Neural cell (in vitro differentiated cells): ENCODE measurements around the gene THAP8. TPM values are rescaled to one million over a fixed set of nuclear protein-coding genes. Genes with fewer than 3 reads are reported as not detected.

Source experiments
- H2AFZ ChIP-seq: fragments of 200-600, 300-800 bp; sonication (generic), shearing (Covaris generic); 2 replicates; pipeline ENCODE4 v1.6.0; 2014; ENCODE audit warnings: low read depth, mild to moderate bottlenecking, antibody characterized with exemption, low read length, moderate library complexity
- H3F3A ChIP-seq: fragments of 200-600 bp; shearing (Covaris generic); 2 replicates; pipeline ENCODE4 v1.6.1; 2016; ENCODE audit warnings: mild to moderate bottlenecking, moderate library complexity, mixed read lengths, antibody characterized with exemption, low read length; ENCODE audit not compliant: insufficient read depth, poor library complexity, severe bottlenecking
- H3K27ac ChIP-seq: fragments of 200-600, 300-800 bp; sonication (generic), shearing (Covaris generic); 2 replicates; pipeline ENCODE4 v1.5.1; 2014; ENCODE audit warnings: mild to moderate bottlenecking, low read length, moderate library complexity
- H3K27me3 ChIP-seq: fragments of 300-800, 200-600 bp; sonication (generic), shearing (Covaris generic); 2 replicates; pipeline ENCODE4 v1.6.0; 2014; ENCODE audit warnings: mild to moderate bottlenecking, low read depth, low read length, moderate library complexity; ENCODE audit not compliant: insufficient read depth
- H3K36me3 ChIP-seq: fragments of 300-800, 200-600 bp; sonication (generic), shearing (Covaris generic); 2 replicates; pipeline ENCODE4 v1.5.1; 2014; ENCODE audit warnings: mild to moderate bottlenecking, antibody characterized with exemption, low read length, moderate library complexity; ENCODE audit not compliant: insufficient read depth
- H3K4me2 ChIP-seq: fragments of 300-800, 200-600 bp; sonication (generic), shearing (Covaris generic); 2 replicates; pipeline ENCODE4 v1.6.0; 2014; ENCODE audit warnings: mild to moderate bottlenecking, low read length
- H3K4me3 ChIP-seq: fragments of 300-800, 200-600 bp; sonication (generic), shearing (Covaris generic); 2 replicates; pipeline ENCODE4 v1.5.1; 2014; ENCODE audit warnings: mild to moderate bottlenecking, low read length, moderate library complexity
- H3K79me2 ChIP-seq: fragments of 200-600 bp; shearing (Covaris generic); replicated peaks from 2 replicates; pipeline ENCODE4 v1.6.0; 2014; ENCODE audit warnings: mild to moderate bottlenecking, low read length, moderate library complexity; ENCODE audit not compliant: insufficient read depth
- H3K9ac ChIP-seq: fragments of 300-800, 200-600 bp; sonication (generic), shearing (Covaris generic); 2 replicates; pipeline ENCODE4 v1.6.1; 2016; ENCODE audit warnings: mild to moderate bottlenecking, low read length, mixed read lengths
- H3K9me2 ChIP-seq: fragments of 200-600 bp; shearing (Covaris generic); 2 replicates; pipeline ENCODE4 v1.6.1; 2016; ENCODE audit warnings: mild to moderate bottlenecking, low read length, mixed read lengths; ENCODE audit not compliant: insufficient read depth
- H3K9me3 ChIP-seq: fragments of 200-600, 300-800 bp; sonication (generic), shearing (Covaris generic); 2 replicates; pipeline ENCODE4 v1.6.1; 2016; ENCODE audit warnings: mild to moderate bottlenecking, mixed run types, low read length, moderate library complexity, mixed read lengths
- H4K20me1 ChIP-seq: fragments of 200-600 bp; shearing (Covaris generic); 2 replicates; pipeline ENCODE4 v1.6.1; 2016; ENCODE audit warnings: mild to moderate bottlenecking, mixed run types; ENCODE audit not compliant: insufficient read depth
- EP300 ChIP-seq: fragments of 450-650 bp; conservative IDR thresholded peaks from 2 replicates; pipeline ENCODE4 v1.6.1; 2014; ENCODE audit warnings: antibody characterized with exemption, mild to moderate bottlenecking, moderate library complexity; ENCODE audit not compliant: poor library complexity, severe bottlenecking
- EZH2 ChIP-seq: fragments of 200-600, 300-800 bp; shearing (Covaris generic), sonication (generic); IDR thresholded peaks from 2 replicates; pipeline ENCODE4 v1.6.1; 2014; ENCODE audit warnings: antibody characterized with exemption, low read length, borderline replicate concordance, mild to moderate bottlenecking; ENCODE audit not compliant: insufficient read depth, poor library complexity, severe bottlenecking
- MXI1 ChIP-seq: fragments of 450-650 bp; conservative IDR thresholded peaks from 2 replicates; pipeline ENCODE4 v1.6.1; 2014; ENCODE audit warnings: antibody characterized with exemption, mild to moderate bottlenecking; ENCODE audit not compliant: poor library complexity, severe bottlenecking
- POLR2AphosphoS5 ChIP-seq: IDR thresholded peaks from 2 replicates; pipeline ENCODE4 v1.6.1; 2012
- RAD21 ChIP-seq: fragments of 450-650 bp; conservative IDR thresholded peaks from 2 replicates; pipeline ENCODE4 v1.6.1; 2014; ENCODE audit warnings: antibody characterized with exemption, mild to moderate bottlenecking, moderate library complexity
- SMC3 ChIP-seq: fragments of 450-650 bp; conservative IDR thresholded peaks from 2 replicates; pipeline ENCODE4 v1.6.1; 2014; ENCODE audit warnings: antibody characterized with exemption, mild to moderate bottlenecking, moderate library complexity; ENCODE audit not compliant: poor library complexity
- TAF1 ChIP-seq: IDR thresholded peaks from 2 replicates; pipeline ENCODE4 v1.6.1; 2012; ENCODE audit warnings: low read depth
- polyA plus RNA-seq: library from polyadenylated mRNA; depleted of rRNA; stranded (reverse); fragments of >200 nt; gene quantifications from 2 replicates; pipeline ENCODE4 v1.2.3, GENCODE V29; 2014
- TF ChIP-seq, protein P1 (sequence below): IDR thresholded peaks from 2 replicates; pipeline ENCODE4 v1.6.1; 2012; ENCODE audit warnings: borderline replicate concordance
- TF ChIP-seq, protein P2 (sequence below): fragments of 450-650 bp; IDR thresholded peaks from 2 replicates; pipeline ENCODE4 v1.5.1; 2014; ENCODE audit warnings: antibody characterized with exemption, mild to moderate bottlenecking, moderate library complexity; ENCODE audit not compliant: poor library complexity, severe bottlenecking

The THAP8 gene
- polyA plus RNA-seq, 1 donor from 2014 or later, result 5.5 TPM

DNA sequence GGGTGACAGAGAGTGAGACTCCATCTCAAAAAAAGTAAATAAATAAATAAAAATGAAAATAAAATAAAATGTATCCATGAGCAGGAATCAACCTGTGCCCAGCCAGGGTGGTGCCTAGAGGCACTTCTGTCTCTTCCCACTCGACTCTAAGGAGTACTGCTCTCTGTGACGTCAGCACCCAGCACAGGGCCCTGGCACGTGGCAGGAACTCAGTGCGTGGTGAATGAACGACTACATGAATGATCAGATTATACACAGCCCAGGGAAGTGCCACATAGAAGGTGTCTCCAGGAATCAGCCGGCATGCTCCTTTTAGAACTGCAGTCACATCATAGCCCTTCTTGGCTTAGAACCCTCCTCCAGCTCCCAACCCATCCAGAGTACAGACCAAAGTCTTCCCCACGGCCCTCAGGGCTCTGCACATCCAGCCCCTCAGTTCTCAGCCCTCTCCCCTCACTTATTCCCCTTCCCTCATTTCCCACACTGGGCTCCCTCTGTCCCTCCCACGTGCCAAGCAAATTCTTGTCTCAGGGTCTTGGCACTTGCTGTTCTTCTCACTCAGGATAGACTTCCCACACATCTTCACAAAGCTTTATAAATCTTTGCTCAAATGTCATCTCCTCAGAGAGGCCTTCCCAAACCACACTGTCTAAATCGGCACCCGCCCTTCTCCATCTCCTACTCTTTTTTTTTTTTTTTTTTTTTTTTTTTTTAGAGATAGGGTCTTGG is 25.6 kb downstream of the THAP8 start:
- no peaks in the 10 kb centered on the region for H3K27me3 ChIP-seq
- TF ChIP-seq RAD21 (no peak), EP300 (no peak), POLR2AphosphoS5 (no peak), SMC3 (no peak), MXI1 (no peak), TAF1 (no peak), EZH2 (no peak)
- TF ChIP-seq, protein P1, sequence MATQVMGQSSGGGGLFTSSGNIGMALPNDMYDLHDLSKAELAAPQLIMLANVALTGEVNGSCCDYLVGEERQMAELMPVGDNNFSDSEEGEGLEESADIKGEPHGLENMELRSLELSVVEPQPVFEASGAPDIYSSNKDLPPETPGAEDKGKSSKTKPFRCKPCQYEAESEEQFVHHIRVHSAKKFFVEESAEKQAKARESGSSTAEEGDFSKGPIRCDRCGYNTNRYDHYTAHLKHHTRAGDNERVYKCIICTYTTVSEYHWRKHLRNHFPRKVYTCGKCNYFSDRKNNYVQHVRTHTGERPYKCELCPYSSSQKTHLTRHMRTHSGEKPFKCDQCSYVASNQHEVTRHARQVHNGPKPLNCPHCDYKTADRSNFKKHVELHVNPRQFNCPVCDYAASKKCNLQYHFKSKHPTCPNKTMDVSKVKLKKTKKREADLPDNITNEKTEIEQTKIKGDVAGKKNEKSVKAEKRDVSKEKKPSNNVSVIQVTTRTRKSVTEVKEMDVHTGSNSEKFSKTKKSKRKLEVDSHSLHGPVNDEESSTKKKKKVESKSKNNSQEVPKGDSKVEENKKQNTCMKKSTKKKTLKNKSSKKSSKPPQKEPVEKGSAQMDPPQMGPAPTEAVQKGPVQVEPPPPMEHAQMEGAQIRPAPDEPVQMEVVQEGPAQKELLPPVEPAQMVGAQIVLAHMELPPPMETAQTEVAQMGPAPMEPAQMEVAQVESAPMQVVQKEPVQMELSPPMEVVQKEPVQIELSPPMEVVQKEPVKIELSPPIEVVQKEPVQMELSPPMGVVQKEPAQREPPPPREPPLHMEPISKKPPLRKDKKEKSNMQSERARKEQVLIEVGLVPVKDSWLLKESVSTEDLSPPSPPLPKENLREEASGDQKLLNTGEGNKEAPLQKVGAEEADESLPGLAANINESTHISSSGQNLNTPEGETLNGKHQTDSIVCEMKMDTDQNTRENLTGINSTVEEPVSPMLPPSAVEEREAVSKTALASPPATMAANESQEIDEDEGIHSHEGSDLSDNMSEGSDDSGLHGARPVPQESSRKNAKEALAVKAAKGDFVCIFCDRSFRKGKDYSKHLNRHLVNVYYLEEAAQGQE, result no peak
- TF ChIP-seq, protein P2, sequence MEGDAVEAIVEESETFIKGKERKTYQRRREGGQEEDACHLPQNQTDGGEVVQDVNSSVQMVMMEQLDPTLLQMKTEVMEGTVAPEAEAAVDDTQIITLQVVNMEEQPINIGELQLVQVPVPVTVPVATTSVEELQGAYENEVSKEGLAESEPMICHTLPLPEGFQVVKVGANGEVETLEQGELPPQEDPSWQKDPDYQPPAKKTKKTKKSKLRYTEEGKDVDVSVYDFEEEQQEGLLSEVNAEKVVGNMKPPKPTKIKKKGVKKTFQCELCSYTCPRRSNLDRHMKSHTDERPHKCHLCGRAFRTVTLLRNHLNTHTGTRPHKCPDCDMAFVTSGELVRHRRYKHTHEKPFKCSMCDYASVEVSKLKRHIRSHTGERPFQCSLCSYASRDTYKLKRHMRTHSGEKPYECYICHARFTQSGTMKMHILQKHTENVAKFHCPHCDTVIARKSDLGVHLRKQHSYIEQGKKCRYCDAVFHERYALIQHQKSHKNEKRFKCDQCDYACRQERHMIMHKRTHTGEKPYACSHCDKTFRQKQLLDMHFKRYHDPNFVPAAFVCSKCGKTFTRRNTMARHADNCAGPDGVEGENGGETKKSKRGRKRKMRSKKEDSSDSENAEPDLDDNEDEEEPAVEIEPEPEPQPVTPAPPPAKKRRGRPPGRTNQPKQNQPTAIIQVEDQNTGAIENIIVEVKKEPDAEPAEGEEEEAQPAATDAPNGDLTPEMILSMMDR, result no peak
- no peak overlapping the region for H3K4me3 ChIP-seq
- peaks cover 25% of the 10 kb centered on the region for H3K79me2 ChIP-seq
- no peak overlapping the region for H3K4me2 ChIP-seq
- no peaks in the 10 kb centered on the region for H3K36me3 ChIP-seq
- no peaks in the 10 kb centered on the region for H4K20me1 ChIP-seq
- no peaks in the 10 kb centered on the region for H3K9me3 ChIP-seq
- no peak overlapping the region for H2AFZ ChIP-seq
- H3K9me2 ChIP-seq, result no peaks in the 10 kb centered on the region
- H3F3A ChIP-seq, result no peaks in the 10 kb centered on the region
- no peak overlapping the region for H3K27ac ChIP-seq
- no peak overlapping the region for H3K9ac ChIP-seq

DNA sequence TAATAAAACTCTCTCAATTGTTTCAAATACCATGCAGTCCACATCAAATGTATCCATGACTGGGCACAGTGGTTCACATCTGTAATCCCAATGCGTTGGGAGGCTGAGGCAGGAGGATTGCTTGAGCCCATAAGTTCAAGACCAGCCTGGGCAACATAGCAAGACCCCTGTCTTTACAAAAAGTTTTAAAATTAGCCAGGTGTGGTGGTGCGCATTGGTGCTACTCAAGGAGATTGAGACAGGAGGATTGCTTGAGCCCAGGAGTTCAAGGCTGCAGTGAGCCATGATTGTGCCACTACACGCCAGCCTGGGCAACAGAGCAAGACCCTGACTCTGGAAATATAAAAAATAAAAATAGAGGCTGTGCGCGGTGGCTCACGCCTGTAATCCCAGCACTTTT is 26.4 kb downstream of the THAP8 start:
- Histone ChIP-seq H3K27me3 (no peaks in the 10 kb centered on the region), H4K20me1 (no peaks in the 10 kb centered on the region), H3K79me2 (peaks cover 20% of the 10 kb centered on the region), H3K4me3 (no peak overlapping the region), H3K4me2 (no peak overlapping the region), H3K36me3 (no peaks in the 10 kb centered on the region), H3K9me2 (no peaks in the 10 kb centered on the region), H3K27ac (no peak overlapping the region), H3K9me3 (no peaks in the 10 kb centered on the region), H2AFZ (no peak overlapping the region), H3F3A (no peaks in the 10 kb centered on the region), H3K9ac (no peak overlapping the region)
- no peak for TF ChIP-seq SMC3
- TF ChIP-seq RAD21, result no peak
- no peak for TF ChIP-seq EP300
- TF ChIP-seq MXI1, result no peak
- TF ChIP-seq TAF1, result no peak
- no peak for TF ChIP-seq POLR2AphosphoS5
